WTC11 (cell line): ENCODE measurements around the gene CAMKMT. TPM values are rescaled to one million over a fixed set of nuclear protein-coding genes. Genes with fewer than 3 reads are reported as not detected.

Experiments
- ATAC-seq: fragments of 200-7000 bp; cut with Tn5 transposase; 2 replicates; pipeline ENCODE4 v1.10.0; 2021; ENCODE audit warnings: mild to moderate bottlenecking, moderate library complexity
- CTCF ChIA-PET: fragments of 300-600 bp; sonication (Branson Sonifier 250); formaldehyde crosslinking; loops from one replicate; lab custom pipeline; 2021; ENCODE audit warnings: antibody characterized with exemption; lab: Charles Lee
- POLR2A ChIA-PET: fragments of 350-600 bp; sonication (Branson Sonifier 250); formaldehyde crosslinking; loops from one replicate; lab custom pipeline; 2021; ENCODE audit warnings: antibody characterized with exemption; lab: Charles Lee
- DNase-seq: peaks from one replicate; pipeline ENCODE4 v3.0.0; 2021; ENCODE audit warnings: low spot score
- H3K27ac Mint-ChIP-seq: 2 replicates; pipeline ENCODE4 v1.8.0; 2021; ENCODE audit warnings: mixed read lengths
- H3K27me3 Mint-ChIP-seq: 2 replicates; pipeline ENCODE4 v1.8.0; 2021; ENCODE audit warnings: low read depth, mild to moderate bottlenecking, moderate library complexity, mixed read lengths
- H3K36me3 Mint-ChIP-seq: 2 replicates; pipeline ENCODE4 v1.8.0; 2021; ENCODE audit warnings: mixed read lengths
- H3K4me1 Mint-ChIP-seq: 2 replicates; pipeline ENCODE4 v1.8.0; 2022; ENCODE audit warnings: mixed read lengths
- H3K4me3 Mint-ChIP-seq: 2 replicates; pipeline ENCODE4 v1.8.0; 2021; ENCODE audit warnings: mild to moderate bottlenecking, moderate library complexity, mixed read lengths
- H3K9me3 Mint-ChIP-seq: 2 replicates; pipeline ENCODE4 v1.8.0; 2021; ENCODE audit warnings: mixed read lengths
- AR ChIP-seq: fragments of 250-450 bp; sonication (Bioruptor Pico); IDR thresholded peaks from 2 replicates; pipeline ENCODE4 v1.9.0; 2021; ENCODE audit warnings: mild to moderate bottlenecking
- CREM ChIP-seq: sonication (generic); formaldehyde crosslinking; IDR thresholded peaks from 2 replicates; pipeline ENCODE4 v1.8.1; 2022; ENCODE audit warnings: mild to moderate bottlenecking, missing genetic modification reagents, moderate library complexity
- E2F5 ChIP-seq: sonication (generic); formaldehyde crosslinking; IDR thresholded peaks from 2 replicates; pipeline ENCODE4 v1.8.1; 2022; ENCODE audit warnings: mild to moderate bottlenecking, moderate library complexity, missing genetic modification reagents
- ETV6 ChIP-seq: sonication (generic); formaldehyde crosslinking; IDR thresholded peaks from 2 replicates; pipeline ENCODE4 v1.8.1; 2022; ENCODE audit warnings: mild to moderate bottlenecking, missing genetic modification reagents
- FOXP1 ChIP-seq: sonication (generic); formaldehyde crosslinking; IDR thresholded peaks from 2 replicates; pipeline ENCODE4 v1.8.0; 2022; ENCODE audit warnings: missing genetic modification reagents, mild to moderate bottlenecking, moderate library complexity, borderline replicate concordance
- IRF1 ChIP-seq: sonication (generic); formaldehyde crosslinking; IDR thresholded peaks from 2 replicates; pipeline ENCODE4 v1.8.0; 2023; ENCODE audit warnings: missing genetic modification reagents
- JUN ChIP-seq: sonication (generic); formaldehyde crosslinking; IDR thresholded peaks from 2 replicates; pipeline ENCODE4 v1.8.0; 2023; ENCODE audit warnings: mild to moderate bottlenecking, missing genetic modification reagents
- NFE2L1 ChIP-seq: sonication (generic); formaldehyde crosslinking; IDR thresholded peaks from 2 replicates; pipeline ENCODE4 v1.8.1; 2023; ENCODE audit warnings: missing genetic modification reagents
- NFYB ChIP-seq: sonication (generic); formaldehyde crosslinking; conservative IDR thresholded peaks from 2 replicates; pipeline ENCODE4 v1.8.0; 2022; ENCODE audit warnings: low read depth, missing genetic modification reagents
- NR1H2 ChIP-seq: sonication (generic); formaldehyde crosslinking; IDR thresholded peaks from 2 replicates; pipeline ENCODE4 v1.9.0; 2021; ENCODE audit warnings: mild to moderate bottlenecking, moderate library complexity, missing genetic modification reagents
- NR3C1 ChIP-seq: sonication (generic); formaldehyde crosslinking; conservative IDR thresholded peaks from 2 replicates; pipeline ENCODE4 v1.8.1; 2023; ENCODE audit warnings: low read depth, mild to moderate bottlenecking, missing genetic modification reagents
- OVOL2 ChIP-seq: fragments of 250-450 bp; sonication (Bioruptor Pico); IDR thresholded peaks from 2 replicates; pipeline ENCODE4 v1.9.0; 2021; ENCODE audit warnings: mild to moderate bottlenecking, borderline replicate concordance
- PRRX2 ChIP-seq: fragments of 250-450 bp; sonication (Bioruptor Pico); IDR thresholded peaks from 2 replicates; pipeline ENCODE4 v1.8.0; 2021; ENCODE audit warnings: mild to moderate bottlenecking
- SP1 ChIP-seq: sonication (generic); formaldehyde crosslinking; conservative IDR thresholded peaks from 2 replicates; pipeline ENCODE4 v1.8.1; 2022; ENCODE audit warnings: missing genetic modification reagents
- USF1 ChIP-seq: sonication (generic); formaldehyde crosslinking; IDR thresholded peaks from 2 replicates; pipeline ENCODE4 v1.8.0; 2022; ENCODE audit warnings: mild to moderate bottlenecking, missing genetic modification reagents
- ZNF219 ChIP-seq: sonication (generic); formaldehyde crosslinking; IDR thresholded peaks from 2 replicates; pipeline ENCODE4 v1.8.0; 2023; ENCODE audit warnings: missing genetic modification reagents, mild to moderate bottlenecking, borderline replicate concordance
- ZNF232 ChIP-seq: sonication (generic); formaldehyde crosslinking; IDR thresholded peaks from 2 replicates; pipeline ENCODE4 v1.8.0; 2022; ENCODE audit warnings: mild to moderate bottlenecking, missing genetic modification reagents
- ZNF317 ChIP-seq: sonication (generic); formaldehyde crosslinking; IDR thresholded peaks from 2 replicates; pipeline ENCODE4 v1.8.1; 2023; ENCODE audit warnings: low read depth, mild to moderate bottlenecking, moderate library complexity, missing genetic modification reagents, borderline replicate concordance
- total RNA-seq: library from RNA; stranded (reverse); gene quantifications from 3 replicates; pipeline ENCODE4 v1.2.3, GENCODE V29; 2021

CAMKMT gene
- total RNA-seq, 1 experiment from 2014 or later = 20.6 TPM

- H3K4me3 Mint-ChIP-seq = no peak overlapping the region
- ATAC-seq = no peak
- peaks cover 27% of the 10 kb centered on the region for H3K9me3 Mint-ChIP-seq
- H3K4me1 Mint-ChIP-seq = no peaks in the 10 kb centered on the region
- no peak overlapping the region for H3K27ac Mint-ChIP-seq
- peaks cover 18% of the 10 kb centered on the region for H3K36me3 Mint-ChIP-seq
- CTCF ChIA-PET = no interaction called here
- H3K27me3 Mint-ChIP-seq = no peaks in the 10 kb centered on the region
- TF ChIP-seq ZNF317 (CRISPR knock-in tag) = peak; percentile 87
- TF ChIP-seq IRF1 (CRISPR knock-in tag) = no peak
- TF ChIP-seq JUN (CRISPR knock-in tag) = no peak
- no peak for TF ChIP-seq AR (CRISPR knock-in tag)
- no peak for TF ChIP-seq NR1H2
- no peak for TF ChIP-seq E2F5
- TF ChIP-seq, all 79 proteins: peak for 1
- POLR2A ChIA-PET = no interaction called here
- DNase-seq = no peak
These were observed 374.7 kb downstream of the CAMKMT start for GRCh38 chr2:44736270-44736942.

- H3K4me1 Mint-ChIP-seq = peaks cover 17% of the 10 kb centered on the region
- TF ChIP-seq SP1 (CRISPR knock-in tag) (no peak), CREM (CRISPR knock-in tag) (no peak), FOXP1 (CRISPR knock-in tag) (no peak), ETV6 (CRISPR knock-in tag) (no peak), NFYB (CRISPR knock-in tag) (no peak)
- no peaks in the 10 kb centered on the region for H3K27me3 Mint-ChIP-seq
- no peak for DNase-seq
- CTCF ChIA-PET = no interaction called here
- H3K27ac Mint-ChIP-seq = no peak overlapping the region
- H3K4me3 Mint-ChIP-seq = no peak overlapping the region
- POLR2A ChIA-PET = no interaction called here
- no peak for ATAC-seq
- peaks cover 18% of the 10 kb centered on the region for H3K36me3 Mint-ChIP-seq
- H3K9me3 Mint-ChIP-seq = peaks cover 18% of the 10 kb centered on the region
These were observed 378.9 kb downstream of the CAMKMT start for GRCh38 chr2:44740678-44741077.

- no peak for DNase-seq
- no peak for TF ChIP-seq PRRX2 (CRISPR knock-in tag)
- TF ChIP-seq ETV6 (CRISPR knock-in tag) = no peak
- no peak for TF ChIP-seq USF1
- TF ChIP-seq ZNF232 (CRISPR knock-in tag) = no peak
- TF ChIP-seq JUN (CRISPR knock-in tag) = no peak
- TF ChIP-seq E2F5 = no peak
- TF ChIP-seq ZNF219 (CRISPR knock-in tag) = no peak
- TF ChIP-seq NFE2L1 (CRISPR knock-in tag) = no peak
- TF ChIP-seq OVOL2 (CRISPR knock-in tag) = no peak
- no peak for TF ChIP-seq NR3C1 (CRISPR knock-in tag)
- peaks cover 12% of the 10 kb centered on the region for H3K9me3 Mint-ChIP-seq
- H3K4me3 Mint-ChIP-seq = no peak overlapping the region
- no peak for ATAC-seq
- H3K36me3 Mint-ChIP-seq = peaks cover 12% of the 10 kb centered on the region
- H3K4me1 Mint-ChIP-seq = peaks cover 25% of the 10 kb centered on the region
- ChIA-PET POLR2A (no interaction called here), CTCF (no interaction called here)
- no peak overlapping the region for H3K27ac Mint-ChIP-seq
- H3K27me3 Mint-ChIP-seq = no peaks in the 10 kb centered on the region
These were observed 379.8 kb downstream of the CAMKMT start for GRCh38 chr2:44741507-44741906.
